ENCODE data around the gene SMCO4. TPM values are rescaled to one million over a fixed set of nuclear protein-coding genes. Genes with fewer than 3 reads are reported as not detected.

SMCO4 gene
- total RNA-seq, 3 donors from 2014 or later (not counting 1 experiment from before 2014, with no cell fraction given), result 2.7 to 4.6 (median 3.6) TPM

DNA sequence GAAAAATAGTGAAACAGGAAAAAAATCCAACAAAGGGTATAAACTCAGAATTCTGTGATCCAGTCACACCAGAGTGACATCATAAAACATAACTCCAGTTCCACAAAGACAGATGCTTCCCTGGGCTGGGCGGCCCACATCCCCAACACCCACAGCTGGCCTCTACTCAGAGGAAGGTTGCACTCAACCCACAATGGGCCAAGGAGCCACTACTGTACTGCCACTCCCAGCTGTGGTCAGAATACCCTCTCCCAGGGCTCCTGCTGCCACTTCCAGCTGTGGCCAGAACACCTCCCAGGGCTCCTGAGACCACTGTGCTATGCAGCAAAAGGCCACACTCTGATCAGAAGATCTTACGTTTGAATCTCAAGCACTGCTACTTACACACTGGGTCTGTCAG lies 18.3 kb downstream of the SMCO4 start:
- Histone ChIP-seq H3K4me3 (ENCODE audit: low read length) (no peak overlapping the region), H3K9me3 (ENCODE audit: control insufficient read depth, insufficient read depth, low read length) (no peaks in the 10 kb centered on the region), H3K4me1 (ENCODE audit: control insufficient read depth, insufficient read depth, low read length) (peaks cover 59% of the 10 kb centered on the region), H3K36me3 (ENCODE audit: control insufficient read depth, insufficient read depth, low read length) (no peaks in the 10 kb centered on the region), H3K27me3 (ENCODE audit: control insufficient read depth, insufficient read depth, low read length) (no peaks in the 10 kb centered on the region), H3K27ac (ENCODE audit: low read length) (peak overlapping the region; percentile 30)
- H3K4me3 Mint-ChIP-seq, result peak overlapping the region; percentile 8
- peak overlapping the region in 1 of 2 donors; percentile 84 for H3K27ac Mint-ChIP-seq
- peaks cover 64 to 76% of the 10 kb centered on the region in 2 donors for H3K4me1 Mint-ChIP-seq
- intact Hi-C loops (cut with micrococcal nuclease), result no loop called here
- no peaks in the 10 kb centered on the region for H3K9me3 Mint-ChIP-seq
- TF ChIP-seq CTCF (IDR thresholded peaks at IDR 0.05), result no peak
- WGBS (ENCODE audit: insufficient coverage), result 72% methylated on average over 2 of the region's 2 CpGs
- ATAC-seq (no peak), DNase-seq (no peak)
- no peaks in the 10 kb centered on the region for H3K36me3 Mint-ChIP-seq
- no peaks in the 10 kb centered on the region for H3K27me3 Mint-ChIP-seq (ENCODE audit: low read depth in 2 of 2)

- peak overlapping the region; percentile 65 to 84 for H3K27ac Mint-ChIP-seq
- peaks cover 57 to 69% of the 10 kb centered on the region in 2 donors for H3K4me1 Mint-ChIP-seq
- peak overlapping the region; percentile 75 for H3K4me3 Mint-ChIP-seq
- H3K9me3 Mint-ChIP-seq, result no peaks in the 10 kb centered on the region
- ATAC-seq (peak in 2 of 3 donors; percentile 10 to 25), DNase-seq (no peak)
- intact Hi-C loops (cut with micrococcal nuclease), result no loop called here
- H3K4me1 ChIP-seq (ENCODE audit: control insufficient read depth, insufficient read depth, low read length), result peaks cover 52% of the 10 kb centered on the region
- no peaks in the 10 kb centered on the region for H3K36me3 Mint-ChIP-seq
- WGBS (ENCODE audit: insufficient coverage), result 59% methylated on average over 5 of the region's 6 CpGs
- H3K27me3 ChIP-seq (ENCODE audit: control insufficient read depth, insufficient read depth, low read length), result no peaks in the 10 kb centered on the region
- no peaks in the 10 kb centered on the region for H3K27me3 Mint-ChIP-seq (ENCODE audit: low read depth in 2 of 2)
- no peaks in the 10 kb centered on the region for H3K9me3 ChIP-seq (ENCODE audit: control insufficient read depth, insufficient read depth, low read length)
- H3K36me3 ChIP-seq (ENCODE audit: control insufficient read depth, insufficient read depth, low read length), result no peaks in the 10 kb centered on the region
- no peak overlapping the region for H3K4me3 ChIP-seq (ENCODE audit: low read length)
- no peak for TF ChIP-seq CTCF (IDR thresholded peaks at IDR 0.05)
- peak overlapping the region; percentile 27 for H3K27ac ChIP-seq (ENCODE audit: low read length)
These were observed 19.0 kb downstream of the SMCO4 start for GRCh38 chr11:93524173-93524536.

DNA sequence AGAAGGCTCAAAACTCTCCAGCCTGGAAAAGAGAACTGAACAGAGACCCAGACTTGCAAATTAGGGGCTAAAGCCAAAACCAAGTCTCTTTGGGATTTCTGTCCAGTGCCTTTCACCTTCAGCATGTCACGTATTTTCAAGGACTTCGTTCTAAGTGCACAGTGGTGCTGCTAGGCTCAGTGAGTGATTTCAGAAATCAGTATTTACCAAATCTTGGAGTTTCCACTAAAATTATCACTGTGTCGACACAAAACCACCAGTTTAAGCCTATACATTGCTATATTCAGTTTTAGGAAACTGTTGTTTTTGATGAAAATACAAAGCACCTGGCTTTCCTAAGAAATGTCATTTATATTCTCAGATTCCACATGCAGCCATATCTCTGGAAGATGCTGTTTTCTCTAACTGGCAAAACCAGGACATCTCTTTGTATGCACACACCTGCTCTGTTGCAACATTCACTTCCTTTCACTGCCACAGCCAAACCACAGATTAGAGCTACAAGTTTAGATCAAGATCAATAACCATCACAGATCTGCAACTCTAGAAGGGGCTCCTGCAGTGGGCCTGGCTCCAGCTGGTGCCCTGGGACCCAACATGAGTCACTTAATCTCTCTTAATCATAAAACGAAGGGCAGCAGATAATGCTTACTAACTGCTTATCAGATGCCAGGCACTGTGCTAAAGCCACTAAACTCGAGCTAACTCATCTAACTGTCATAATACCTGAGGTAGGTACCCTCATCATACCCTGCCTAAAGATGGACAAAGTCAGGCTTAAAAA lies 22.3 kb downstream of the SMCO4 start:
- intact Hi-C loops (cut with micrococcal nuclease), result no loop called here
- H3K27ac Mint-ChIP-seq, result no peak overlapping the region

More for the DNA sequence above, 22.3 kb downstream of the SMCO4 start:
- no peak for DNase-seq
- WGBS (ENCODE audit: insufficient coverage), result 46% methylated on average over 4 of the region's 5 CpGs
- TF ChIP-seq CTCF (IDR thresholded peaks at IDR 0.05), result no peak
- no peaks in the 10 kb centered on the region for H3K9me3 Mint-ChIP-seq
- H3K4me1 Mint-ChIP-seq, result peaks cover 37 to 44% of the 10 kb centered on the region in 2 donors
- no peaks in the 10 kb centered on the region for H3K36me3 Mint-ChIP-seq
- peak in 2 of 3 donors; percentile 15 to 81 for ATAC-seq
- Histone ChIP-seq H3K9me3 (ENCODE audit: control insufficient read depth, insufficient read depth, low read length) (no peaks in the 10 kb centered on the region), H3K4me1 (ENCODE audit: control insufficient read depth, insufficient read depth, low read length) (peaks cover 27% of the 10 kb centered on the region), H3K36me3 (ENCODE audit: control insufficient read depth, insufficient read depth, low read length) (no peaks in the 10 kb centered on the region), H3K27me3 (ENCODE audit: control insufficient read depth, insufficient read depth, low read length) (no peaks in the 10 kb centered on the region), H3K27ac (ENCODE audit: low read length) (no peak overlapping the region), H3K4me3 (ENCODE audit: low read length) (no peak overlapping the region)
- no peak overlapping the region for H3K4me3 Mint-ChIP-seq
- no peaks in the 10 kb centered on the region for H3K27me3 Mint-ChIP-seq (ENCODE audit: low read depth in 2 of 2)
